ENCODE measurements around the gene CCDC85B. TPM values are rescaled to one million over a fixed set of nuclear protein-coding genes. Genes with fewer than 3 reads are reported as not detected.

CCDC85B gene
- total and polyA plus RNA-seq, 2 of the 13 experiments (the other 11 are each of a cell fraction or from before 2014, with no cell fraction given) = 8.2 to 19.5 TPM

DNA sequence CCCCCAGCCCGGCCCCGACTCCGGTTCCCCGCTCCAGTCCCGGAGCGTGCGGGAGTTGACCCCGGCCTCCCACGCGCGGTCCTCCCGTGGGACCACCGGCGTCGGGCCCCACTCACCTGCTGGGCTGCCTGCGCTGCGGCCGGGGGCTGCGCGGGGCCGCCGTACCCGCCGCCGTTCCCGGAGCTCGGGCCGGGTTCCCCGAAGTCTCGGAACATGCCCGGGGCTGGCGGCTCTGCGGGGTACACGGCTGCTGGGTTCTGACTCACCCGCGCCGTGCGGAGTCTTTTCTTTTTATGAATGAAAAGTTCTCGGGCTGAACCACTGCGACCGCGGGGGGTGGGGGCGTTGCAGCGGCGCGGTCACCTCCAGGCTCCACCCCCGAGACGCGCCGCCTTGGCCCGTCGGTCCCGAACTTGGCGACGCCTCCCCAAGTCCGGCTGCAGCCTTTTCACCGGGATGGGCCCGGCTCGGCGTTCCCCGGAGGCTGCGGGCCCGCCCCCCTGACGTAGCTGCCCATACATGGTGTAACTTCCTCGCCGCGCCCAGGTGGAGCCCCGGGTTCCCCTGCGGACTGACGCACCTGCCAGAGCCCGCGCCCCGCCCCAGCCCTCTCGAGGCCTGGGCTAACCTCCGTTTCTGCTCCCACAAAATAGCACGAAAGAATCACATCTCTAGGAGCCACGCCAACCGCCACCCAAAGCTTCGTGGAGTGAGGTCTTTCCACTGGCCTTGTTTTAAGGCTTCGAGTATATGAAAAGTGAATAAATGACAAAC, 9.8 kb downstream of the CCDC85B start, which contains the start of gene FOSL1 (continued):
- TF ChIP-seq ATF7 (IDR thresholded peaks at IDR 0.05) = no peak; the same call in 1 of the 2 replicates
- no peak for TF ChIP-seq ATF7 (CRISPR knock-in tag; IDR thresholded peaks at IDR 0.05)
- TF ChIP-seq ZSCAN31 (CRISPR knock-in tag; IDR thresholded peaks at IDR 0.05; ENCODE audit: low read depth) = peak; percentile 39
- TF ChIP-seq, protein P1, sequence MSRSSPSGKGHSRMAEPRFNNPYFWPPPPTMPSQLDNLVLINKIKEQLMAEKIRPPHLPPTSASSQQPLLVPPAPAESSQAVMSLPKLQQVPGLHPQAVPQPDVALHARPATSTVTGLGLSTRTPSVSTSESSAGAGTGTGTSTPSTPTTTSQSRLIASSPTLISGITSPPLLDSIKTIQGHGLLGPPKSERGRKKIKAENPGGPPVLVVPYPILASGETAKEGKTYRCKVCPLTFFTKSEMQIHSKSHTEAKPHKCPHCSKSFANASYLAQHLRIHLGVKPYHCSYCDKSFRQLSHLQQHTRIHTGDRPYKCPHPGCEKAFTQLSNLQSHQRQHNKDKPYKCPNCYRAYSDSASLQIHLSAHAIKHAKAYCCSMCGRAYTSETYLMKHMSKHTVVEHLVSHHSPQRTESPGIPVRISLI (CRISPR knock-in tag; IDR thresholded peaks at IDR 0.05; ENCODE audit: borderline replicate concordance) = no peak
- TF ChIP-seq, protein P2, sequence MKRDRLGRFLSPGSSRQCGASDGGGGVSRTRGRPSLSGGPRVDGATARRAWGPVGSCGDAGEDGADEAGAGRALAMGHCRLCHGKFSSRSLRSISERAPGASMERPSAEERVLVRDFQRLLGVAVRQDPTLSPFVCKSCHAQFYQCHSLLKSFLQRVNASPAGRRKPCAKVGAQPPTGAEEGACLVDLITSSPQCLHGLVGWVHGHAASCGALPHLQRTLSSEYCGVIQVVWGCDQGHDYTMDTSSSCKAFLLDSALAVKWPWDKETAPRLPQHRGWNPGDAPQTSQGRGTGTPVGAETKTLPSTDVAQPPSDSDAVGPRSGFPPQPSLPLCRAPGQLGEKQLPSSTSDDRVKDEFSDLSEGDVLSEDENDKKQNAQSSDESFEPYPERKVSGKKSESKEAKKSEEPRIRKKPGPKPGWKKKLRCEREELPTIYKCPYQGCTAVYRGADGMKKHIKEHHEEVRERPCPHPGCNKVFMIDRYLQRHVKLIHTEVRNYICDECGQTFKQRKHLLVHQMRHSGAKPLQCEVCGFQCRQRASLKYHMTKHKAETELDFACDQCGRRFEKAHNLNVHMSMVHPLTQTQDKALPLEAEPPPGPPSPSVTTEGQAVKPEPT (CRISPR knock-in tag; IDR thresholded peaks at IDR 0.05; ENCODE audit: low read depth) = no peak
- TF ChIP-seq HNRNPH1 (optimal IDR thresholded peaks at IDR 0.05; ENCODE audit: low read depth, low read length) = no peak
- no peak for TF ChIP-seq ZNF317 (CRISPR knock-in tag; IDR thresholded peaks at IDR 0.05)
- TF ChIP-seq ZBTB1 (CRISPR knock-in tag; IDR thresholded peaks at IDR 0.05; ENCODE audit: borderline replicate concordance) = no peak
- TF ChIP-seq, protein P3, sequence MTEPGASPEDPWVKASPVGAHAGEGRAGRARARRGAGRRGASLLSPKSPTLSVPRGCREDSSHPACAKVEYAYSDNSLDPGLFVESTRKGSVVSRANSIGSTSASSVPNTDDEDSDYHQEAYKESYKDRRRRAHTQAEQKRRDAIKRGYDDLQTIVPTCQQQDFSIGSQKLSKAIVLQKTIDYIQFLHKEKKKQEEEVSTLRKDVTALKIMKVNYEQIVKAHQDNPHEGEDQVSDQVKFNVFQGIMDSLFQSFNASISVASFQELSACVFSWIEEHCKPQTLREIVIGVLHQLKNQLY (CRISPR knock-in tag; IDR thresholded peaks at IDR 0.05) = no peak
- no peak for TF ChIP-seq HDAC6 (IDR thresholded peaks at IDR 0.05; ENCODE audit: low read depth, low read length)
- TF ChIP-seq MBD4 (IDR thresholded peaks at IDR 0.05; ENCODE audit: borderline replicate concordance, low read length) = no peak
- TF ChIP-seq, protein P4, sequence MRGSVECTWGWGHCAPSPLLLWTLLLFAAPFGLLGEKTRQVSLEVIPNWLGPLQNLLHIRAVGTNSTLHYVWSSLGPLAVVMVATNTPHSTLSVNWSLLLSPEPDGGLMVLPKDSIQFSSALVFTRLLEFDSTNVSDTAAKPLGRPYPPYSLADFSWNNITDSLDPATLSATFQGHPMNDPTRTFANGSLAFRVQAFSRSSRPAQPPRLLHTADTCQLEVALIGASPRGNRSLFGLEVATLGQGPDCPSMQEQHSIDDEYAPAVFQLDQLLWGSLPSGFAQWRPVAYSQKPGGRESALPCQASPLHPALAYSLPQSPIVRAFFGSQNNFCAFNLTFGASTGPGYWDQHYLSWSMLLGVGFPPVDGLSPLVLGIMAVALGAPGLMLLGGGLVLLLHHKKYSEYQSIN (CRISPR knock-in tag; IDR thresholded peaks at IDR 0.05; ENCODE audit: borderline replicate concordance) = no peak
- TF ChIP-seq, protein P5, sequence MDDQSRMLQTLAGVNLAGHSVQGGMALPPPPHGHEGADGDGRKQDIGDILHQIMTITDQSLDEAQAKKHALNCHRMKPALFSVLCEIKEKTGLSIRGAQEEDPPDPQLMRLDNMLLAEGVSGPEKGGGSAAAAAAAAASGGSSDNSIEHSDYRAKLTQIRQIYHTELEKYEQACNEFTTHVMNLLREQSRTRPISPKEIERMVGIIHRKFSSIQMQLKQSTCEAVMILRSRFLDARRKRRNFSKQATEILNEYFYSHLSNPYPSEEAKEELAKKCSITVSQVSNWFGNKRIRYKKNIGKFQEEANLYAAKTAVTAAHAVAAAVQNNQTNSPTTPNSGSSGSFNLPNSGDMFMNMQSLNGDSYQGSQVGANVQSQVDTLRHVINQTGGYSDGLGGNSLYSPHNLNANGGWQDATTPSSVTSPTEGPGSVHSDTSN (CRISPR knock-in tag; IDR thresholded peaks at IDR 0.05; ENCODE audit: borderline replicate concordance) = 0 out of 2 replicates have a peak, but pooled peaks have one; percentile 33
- TF ChIP-seq DNMT3B (CRISPR knock-in tag; conservative IDR thresholded peaks at IDR 0.05) = no peak
- TF ChIP-seq ZNF782 (CRISPR knock-in tag; IDR thresholded peaks at IDR 0.05; ENCODE audit: borderline replicate concordance) = no peak
- peak; percentile 50; the same call in 1 of the 2 replicates for TF ChIP-seq ZNF264 (CRISPR knock-in tag; IDR thresholded peaks at IDR 0.05)
- TF ChIP-seq CCDC6 (CRISPR knock-in tag; IDR thresholded peaks at IDR 0.05) = 0 out of 2 replicates have a peak, but pooled peaks have one; percentile 71
- no peak for TF ChIP-seq RBM22 (optimal IDR thresholded peaks at IDR 0.05; ENCODE audit: low read length)
- no peak for TF ChIP-seq ZNF484 (CRISPR knock-in tag; IDR thresholded peaks at IDR 0.05; ENCODE audit: borderline replicate concordance, low read depth)
- peak; percentile 58; the same call in 1 of the 2 replicates for TF ChIP-seq RARA (CRISPR knock-in tag; IDR thresholded peaks at IDR 0.05)
- TF ChIP-seq, protein P6, sequence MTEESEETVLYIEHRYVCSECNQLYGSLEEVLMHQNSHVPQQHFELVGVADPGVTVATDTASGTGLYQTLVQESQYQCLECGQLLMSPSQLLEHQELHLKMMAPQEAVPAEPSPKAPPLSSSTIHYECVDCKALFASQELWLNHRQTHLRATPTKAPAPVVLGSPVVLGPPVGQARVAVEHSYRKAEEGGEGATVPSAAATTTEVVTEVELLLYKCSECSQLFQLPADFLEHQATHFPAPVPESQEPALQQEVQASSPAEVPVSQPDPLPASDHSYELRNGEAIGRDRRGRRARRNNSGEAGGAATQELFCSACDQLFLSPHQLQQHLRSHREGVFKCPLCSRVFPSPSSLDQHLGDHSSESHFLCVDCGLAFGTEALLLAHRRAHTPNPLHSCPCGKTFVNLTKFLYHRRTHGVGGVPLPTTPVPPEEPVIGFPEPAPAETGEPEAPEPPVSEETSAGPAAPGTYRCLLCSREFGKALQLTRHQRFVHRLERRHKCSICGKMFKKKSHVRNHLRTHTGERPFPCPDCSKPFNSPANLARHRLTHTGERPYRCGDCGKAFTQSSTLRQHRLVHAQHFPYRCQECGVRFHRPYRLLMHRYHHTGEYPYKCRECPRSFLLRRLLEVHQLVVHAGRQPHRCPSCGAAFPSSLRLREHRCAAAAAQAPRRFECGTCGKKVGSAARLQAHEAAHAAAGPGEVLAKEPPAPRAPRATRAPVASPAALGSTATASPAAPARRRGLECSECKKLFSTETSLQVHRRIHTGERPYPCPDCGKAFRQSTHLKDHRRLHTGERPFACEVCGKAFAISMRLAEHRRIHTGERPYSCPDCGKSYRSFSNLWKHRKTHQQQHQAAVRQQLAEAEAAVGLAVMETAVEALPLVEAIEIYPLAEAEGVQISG (CRISPR knock-in tag; IDR thresholded peaks at IDR 0.05) = peak; percentile 36; the same call in 1 of the 2 replicates

Measured in HepG2 (cell line).